Measurements from ENCODE around the gene SNAPC2. TPM values are rescaled to one million over a fixed set of nuclear protein-coding genes. Genes with fewer than 3 reads are reported as not detected.
A peak's percentile ranks its signal among the peaks of the same experiment; 100 is the strongest.
"Not testable (repeated sequence)": the region's sequence is repeated elsewhere in the genome, so short reads cannot be mapped to it uniquely, and the experiment has no call there.

SNAPC2 gene
- total RNA-seq, 6 donors from 2014 or later: 5.2 to 28.0 (median 19.2) TPM

DNA sequence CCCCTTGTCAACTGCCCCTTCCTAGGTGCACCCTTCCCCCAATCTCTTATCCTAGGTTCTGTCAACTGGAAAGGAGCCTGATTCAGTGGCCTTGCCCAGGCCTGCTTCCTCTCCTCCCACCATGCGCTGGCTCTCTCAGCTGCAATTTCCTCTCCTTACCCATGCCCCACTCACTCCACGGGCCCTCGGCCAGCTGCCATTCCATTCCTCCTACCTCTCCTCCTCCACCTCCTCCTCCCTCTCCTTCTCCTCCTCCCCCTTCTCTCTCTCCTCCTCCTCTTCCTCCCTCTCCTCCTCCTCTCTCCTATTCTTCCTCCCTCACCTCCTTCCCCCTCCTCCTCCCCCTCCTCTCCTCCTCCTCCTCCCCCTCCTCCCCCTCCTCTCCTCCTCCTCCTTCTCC, 32.9 kb downstream of the SNAPC2 start:
- H3K4me3 ChIP-seq: no peak overlapping the region
- no peak for TF ChIP-seq POLR2A (IDR thresholded peaks at IDR 0.05)
- TF ChIP-seq EP300 (IDR thresholded peaks at IDR 0.05): no peak
- TF ChIP-seq POLR2AphosphoS5 (IDR thresholded peaks at IDR 0.05): no peak
- TF ChIP-seq CTCF (IDR thresholded peaks at IDR 0.05): no peak
- 4 to 17% methylated on average over 3 of the region's 3 CpGs for WGBS, 2 donors
- H3K9me3 ChIP-seq: no peaks in the 10 kb centered on the region
- H3K27ac ChIP-seq: no peak overlapping the region
- no peak for DNase-seq
- no peaks in the 10 kb centered on the region for H3K36me3 ChIP-seq
- peaks cover 0 to 10% (median 1%) of the 10 kb centered on the region in 4 donors for H3K4me1 ChIP-seq
- peak in 1 of 2 donors; percentile 23 for ATAC-seq (ENCODE audit: low FRiP score in 2 of 2)
- no peaks in the 10 kb centered on the region for H3K27me3 ChIP-seq

GRCh38 chr19:7953576-7953975, 33.4 kb downstream of the SNAPC2 start:
- H3K4me3 ChIP-seq: no peak overlapping the region

DNA sequence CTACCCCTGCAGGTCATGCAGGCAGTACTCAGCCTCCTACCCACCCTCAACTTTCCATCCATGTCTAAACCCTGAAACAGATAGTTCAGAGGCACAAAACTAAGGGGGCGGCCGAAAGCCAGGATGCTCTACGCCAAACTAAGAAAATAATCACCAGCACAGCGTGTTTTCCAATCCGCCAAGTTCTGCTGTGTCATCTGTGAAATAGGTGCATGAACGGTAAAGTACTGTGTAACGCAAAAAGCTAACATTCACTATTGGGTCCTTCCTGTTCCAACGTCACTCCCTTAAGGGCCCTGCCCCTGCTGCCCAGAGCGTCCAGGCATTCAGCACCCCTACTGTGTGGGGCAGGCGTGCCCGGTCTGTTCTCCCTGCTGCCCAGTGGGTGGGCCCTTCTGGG, 35.6 kb downstream of the SNAPC2 start:
- Histone ChIP-seq H3K4me1 (peaks cover 0 to 10% (median 1%) of the 10 kb centered on the region in 4 donors), H3K27ac (no peak overlapping the region), H3K9me3 (no peaks in the 10 kb centered on the region), H3K27me3 (no peaks in the 10 kb centered on the region), H3K36me3 (peaks cover 0 to 16% (median 4%) of the 10 kb centered on the region in 4 donors), H3K4me3 (no peak overlapping the region)
- WGBS, 2 donors: 90 to 91% methylated on average over 11 of the region's 11 CpGs
- peak in 1 of 2 donors; percentile 25 for ATAC-seq (ENCODE audit: low FRiP score in 2 of 2)
- TF ChIP-seq POLR2AphosphoS5 (IDR thresholded peaks at IDR 0.05) (no peak), EP300 (IDR thresholded peaks at IDR 0.05) (no peak), POLR2A (IDR thresholded peaks at IDR 0.05) (no peak), CTCF (IDR thresholded peaks at IDR 0.05) (no peak)
- no peak for DNase-seq

More at GRCh38 chr19:7953576-7953975, 33.4 kb downstream of the SNAPC2 start:
- DNase-seq: no peak
- WGBS, 2 donors: 68 to 73% methylated on average over 7 of the region's 7 CpGs
- no peak for ATAC-seq (ENCODE audit: low FRiP score in 2 of 2)
- Histone ChIP-seq H3K36me3 (peaks cover 0 to 5% (median 0%) of the 10 kb centered on the region in 4 donors), H3K27me3 (no peaks in the 10 kb centered on the region), H3K4me1 (peaks cover 0 to 10% (median 1%) of the 10 kb centered on the region in 4 donors), H3K9me3 (no peaks in the 10 kb centered on the region), H3K27ac (no peak overlapping the region)
- TF ChIP-seq POLR2AphosphoS5 (IDR thresholded peaks at IDR 0.05): no peak
- no peak for TF ChIP-seq POLR2A (IDR thresholded peaks at IDR 0.05)
- TF ChIP-seq CTCF (IDR thresholded peaks at IDR 0.05): no peak
- no peak for TF ChIP-seq EP300 (IDR thresholded peaks at IDR 0.05)

- no peaks in the 10 kb centered on the region for H3K4me1 ChIP-seq
- H3K36me3 ChIP-seq: peaks cover 0 to 50% (median 33%) of the 10 kb centered on the region in 4 donors
- no peaks in the 10 kb centered on the region for H3K9me3 ChIP-seq
- no peaks in the 10 kb centered on the region for H3K27me3 ChIP-seq
- H3K4me3 ChIP-seq: no peak overlapping the region
- no peak overlapping the region for H3K27ac ChIP-seq
- WGBS, 2 donors: 56 to 61% methylated on average over 6 of the region's 6 CpGs
- TF ChIP-seq CTCF (IDR thresholded peaks at IDR 0.05): no peak
- TF ChIP-seq POLR2A (IDR thresholded peaks at IDR 0.05): no peak
- TF ChIP-seq EP300 (IDR thresholded peaks at IDR 0.05): no peak
- TF ChIP-seq POLR2AphosphoS5 (IDR thresholded peaks at IDR 0.05): no peak
- DNase-seq (no peak), ATAC-seq (ENCODE audit: low FRiP score in 2 of 2) (no peak)
Observed at GRCh38 chr19:7959211-7959610, 39.1 kb downstream of the SNAPC2 start.

GRCh38 chr19:7961082-7961481, 40.9 kb downstream of the SNAPC2 start:
- H3K4me1 ChIP-seq; DNase-seq; H3K9me3 ChIP-seq; H3K27ac ChIP-seq; H3K27me3 ChIP-seq; H3K4me3 ChIP-seq; ATAC-seq (ENCODE audit: low FRiP score in 2 of 2): not testable (repeated sequence)
- peaks cover 4 to 69% (median 50%) of the 10 kb centered on the region in 4 donors for H3K36me3 ChIP-seq
- WGBS, 2 donors: 90 to 97% methylated on average over 4 of the region's 4 CpGs

Measured in upper lobe of left lung (tissue), 6 donors.